GM21367 (cell line): ENCODE measurements around the gene RPS6KA5.
"Not testable (repeated sequence)": the region's sequence is repeated elsewhere in the genome, so short reads cannot be mapped to it uniquely, and the experiment has no call there.

Experiments
- ATAC-seq: cut with Tn5 transposase; IDR thresholded peaks from one replicate; pipeline ENCODE4 v1.9.1; 2021; ENCODE audit not compliant: unreplicated experiment

Gene RPS6KA5

DNA sequence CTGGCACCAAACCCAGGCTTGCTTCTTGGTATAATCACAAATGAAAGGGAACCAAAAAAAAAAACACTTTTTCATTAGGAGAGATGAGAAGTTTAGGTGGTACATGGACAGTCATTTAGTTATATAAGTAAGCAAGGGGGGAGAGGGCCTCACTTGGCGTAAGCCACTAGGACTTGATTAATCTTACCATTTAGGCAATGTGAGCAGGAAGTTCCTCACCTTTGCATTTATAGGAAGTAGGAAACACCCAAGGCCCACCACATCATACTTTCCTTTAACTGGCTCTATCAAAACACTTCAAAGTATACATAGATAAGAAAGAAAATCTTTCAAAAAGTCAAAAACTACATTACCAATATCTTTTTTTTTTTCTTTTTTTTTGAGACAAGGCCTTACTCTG lies 6.7 kb upstream of the RPS6KA5 start:
- ATAC-seq = no peak

DNA sequence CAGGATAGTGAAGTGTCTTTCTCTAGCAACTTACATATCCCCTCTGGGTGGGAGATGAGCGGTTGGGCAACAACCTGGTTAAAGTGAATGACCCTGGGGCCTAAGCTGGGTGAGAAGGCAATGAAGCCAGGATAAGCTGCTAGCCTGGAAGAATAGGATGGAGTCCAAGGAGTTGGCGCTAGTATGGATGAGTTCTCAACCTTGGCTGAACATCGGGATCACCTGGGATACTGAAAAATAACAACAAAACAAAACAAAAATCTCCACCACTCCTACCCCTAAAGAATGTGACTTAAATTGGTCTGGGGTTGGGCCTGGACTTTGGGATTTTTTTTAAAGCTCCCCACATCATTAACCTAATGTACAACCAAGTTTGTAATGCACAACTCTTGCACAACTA lies 4.8 kb upstream of the RPS6KA5 start:
- ATAC-seq = no peak

DNA sequence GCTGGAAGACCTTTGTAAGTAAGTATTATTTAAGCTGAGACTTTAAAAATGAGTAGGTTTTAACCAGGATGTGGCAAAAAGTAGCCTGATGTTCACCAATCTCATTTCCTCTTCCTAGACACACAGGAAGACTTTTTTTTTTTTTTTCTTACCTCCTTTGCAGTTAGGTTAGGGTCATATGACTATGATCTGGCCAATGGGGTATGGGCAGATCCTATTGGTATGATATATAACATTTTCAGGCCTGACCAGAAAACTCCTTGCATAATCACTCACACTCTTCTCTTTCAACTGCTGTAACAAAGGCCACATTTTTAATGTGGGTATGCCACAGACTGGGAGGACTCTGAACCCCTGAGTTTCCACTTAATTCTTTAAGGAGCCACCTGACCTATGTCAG lies 2.7 kb upstream of the RPS6KA5 start:
- ATAC-seq = no peak

DNA sequence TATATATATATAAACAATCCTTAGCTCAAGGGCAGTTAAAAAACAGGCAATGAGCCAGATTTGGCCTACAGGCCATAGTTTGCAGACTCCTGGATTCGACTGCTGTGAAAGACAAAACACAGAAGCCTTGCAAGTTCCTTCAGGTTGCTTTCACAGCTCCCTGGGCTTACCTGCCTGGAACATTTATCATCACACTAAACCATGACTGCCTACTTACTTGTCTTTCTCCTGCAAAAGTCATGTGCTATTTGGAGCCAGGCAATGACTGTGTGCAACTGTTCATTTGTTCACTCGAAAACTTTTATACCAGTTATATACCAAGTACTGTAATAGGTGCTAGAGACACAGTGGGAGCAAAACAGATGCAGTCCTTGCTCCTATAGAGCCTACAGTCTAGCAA lies 2.2 kb upstream of the RPS6KA5 start:
- ATAC-seq = no peak

DNA sequence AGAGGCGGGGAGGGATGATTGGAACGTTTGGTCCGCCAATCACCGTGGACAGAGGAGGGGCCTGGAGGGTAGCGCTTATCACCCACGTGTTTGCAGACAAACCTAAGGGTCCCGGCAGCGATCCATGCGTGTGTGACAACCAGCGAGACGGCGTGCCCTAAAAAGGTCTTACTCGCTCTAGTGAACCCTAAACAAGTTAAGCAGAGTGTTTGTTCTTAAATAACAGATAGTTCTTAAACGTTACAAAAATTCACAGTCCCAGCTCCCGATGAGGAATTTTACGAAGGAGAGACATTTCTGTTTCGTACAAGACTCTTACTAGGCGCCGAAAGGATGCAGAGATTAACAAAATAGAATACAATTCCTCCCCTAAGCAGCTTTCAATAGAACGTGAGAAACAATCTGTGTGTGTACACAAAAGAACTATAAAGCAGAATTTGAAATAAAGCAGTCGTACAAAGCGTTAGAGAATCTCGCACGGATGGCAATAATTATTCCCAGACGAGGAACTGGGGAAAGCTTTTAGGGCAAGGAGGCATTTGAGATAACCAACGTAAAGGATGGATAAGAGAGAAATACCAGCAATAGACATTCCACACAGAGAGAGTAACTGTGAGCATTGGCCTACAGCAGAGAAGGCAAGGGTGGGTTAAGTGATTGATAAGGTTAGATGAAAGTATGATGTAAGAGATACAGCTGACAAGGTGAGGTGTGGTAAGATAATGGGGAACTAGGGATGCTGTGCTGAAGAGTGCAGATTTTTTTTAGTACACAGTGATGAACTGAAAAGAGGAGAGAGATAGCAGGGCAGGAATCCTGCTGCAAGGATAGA lies 831 bp upstream of the RPS6KA5 start:
- no peak for ATAC-seq

DNA sequence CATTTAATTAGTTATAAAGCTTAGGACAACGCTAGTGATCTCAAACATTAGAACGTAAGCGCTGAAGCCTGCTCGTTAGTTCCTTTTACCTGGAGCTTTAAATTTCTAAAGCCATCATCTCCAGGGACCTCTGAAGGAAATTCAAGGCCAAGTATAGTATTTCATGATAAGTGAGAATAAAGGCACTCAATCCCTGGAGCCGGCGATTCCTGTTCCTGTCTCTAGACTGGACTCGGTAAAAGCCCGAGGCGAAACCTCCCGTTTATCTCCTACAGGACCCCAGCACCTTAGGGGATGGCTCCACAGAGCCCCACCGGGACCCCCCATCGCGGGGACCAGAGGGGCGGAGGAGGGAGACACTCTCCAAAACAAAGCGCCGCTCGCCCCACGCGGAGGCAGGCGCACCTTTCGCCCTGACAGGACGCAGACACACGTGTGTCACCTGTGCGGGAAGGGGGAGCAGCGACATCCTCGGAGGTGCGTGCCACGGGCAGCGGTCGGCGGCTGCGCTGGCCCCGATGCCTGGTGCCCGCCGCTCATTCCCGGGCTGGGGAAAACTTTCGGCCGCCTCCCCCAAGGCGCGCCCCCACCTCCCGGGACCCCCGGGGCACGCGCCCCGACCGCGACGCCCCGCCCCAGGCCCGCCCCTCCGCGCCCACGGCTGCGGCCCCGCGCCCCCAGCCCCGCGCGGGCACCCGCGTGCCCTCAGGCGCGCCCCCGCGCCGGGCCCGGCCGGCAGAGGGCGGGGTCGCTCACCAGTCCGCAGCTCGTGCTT lies 678 bp downstream of the RPS6KA5 start:
- peak; percentile 15 for ATAC-seq

DNA sequence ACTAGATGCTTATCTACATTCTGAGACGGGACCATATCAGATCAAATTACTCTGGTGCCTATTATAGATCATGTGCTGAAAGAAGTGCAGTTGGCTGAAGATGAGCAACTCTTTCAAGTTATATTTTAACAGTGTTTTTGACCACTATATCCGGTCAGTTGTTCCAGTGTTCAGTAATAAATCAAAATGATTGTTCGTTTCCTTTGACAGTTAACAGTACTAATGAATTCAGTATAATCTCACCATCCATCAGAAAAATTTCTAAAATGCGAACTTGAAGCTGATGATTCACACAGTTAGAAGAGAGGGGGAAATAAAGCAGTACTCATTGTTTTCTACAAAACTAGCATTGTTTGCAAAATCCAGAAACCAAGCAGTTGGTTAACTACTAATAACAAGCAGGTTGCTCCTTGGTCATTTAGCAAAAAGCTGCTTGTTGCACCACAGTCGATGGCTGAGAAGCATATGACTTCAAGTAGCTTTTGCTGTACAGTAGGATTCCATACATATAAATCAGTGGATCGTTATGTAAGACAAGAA lies 2.3 kb downstream of the RPS6KA5 start:
- ATAC-seq = no peak

DNA sequence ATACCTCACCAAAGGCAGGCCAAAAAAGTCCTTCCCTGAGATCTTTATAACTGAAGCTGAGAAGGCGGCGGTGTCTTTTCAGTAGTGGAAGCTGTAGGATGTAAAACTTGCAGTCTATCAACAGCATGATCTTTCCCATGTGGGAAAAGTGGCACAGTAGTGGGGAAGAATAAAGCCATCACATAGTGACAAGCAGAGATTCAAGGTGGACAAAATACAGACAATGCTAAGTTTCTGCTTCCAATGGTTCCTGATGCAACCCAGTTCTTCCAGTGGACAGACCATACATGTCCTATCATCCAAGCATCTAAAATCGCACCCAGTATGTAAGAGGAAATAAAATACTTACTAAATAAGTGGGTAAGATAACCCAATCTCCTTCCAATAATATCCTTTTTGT lies 4.1 kb downstream of the RPS6KA5 start:
- no peak for ATAC-seq

DNA sequence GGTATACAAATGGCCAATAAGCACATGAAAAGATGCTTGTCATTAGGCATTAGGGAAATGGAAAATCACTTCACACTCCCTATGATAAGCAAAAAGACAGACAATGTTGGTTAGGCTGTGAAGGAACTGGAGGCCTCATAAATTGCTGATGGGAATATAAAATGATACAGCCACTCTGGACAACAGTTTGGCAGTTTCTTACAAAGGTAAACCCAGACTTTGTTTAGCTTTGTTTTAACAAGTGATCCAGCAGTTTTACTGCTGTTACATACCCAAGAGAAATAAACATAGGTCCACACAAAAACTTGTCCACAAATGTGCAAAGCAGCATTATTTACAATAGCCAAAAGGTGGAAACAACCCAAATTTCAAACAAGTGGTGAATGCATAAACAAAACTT lies 5.4 kb downstream of the RPS6KA5 start:
- no peak for ATAC-seq

DNA sequence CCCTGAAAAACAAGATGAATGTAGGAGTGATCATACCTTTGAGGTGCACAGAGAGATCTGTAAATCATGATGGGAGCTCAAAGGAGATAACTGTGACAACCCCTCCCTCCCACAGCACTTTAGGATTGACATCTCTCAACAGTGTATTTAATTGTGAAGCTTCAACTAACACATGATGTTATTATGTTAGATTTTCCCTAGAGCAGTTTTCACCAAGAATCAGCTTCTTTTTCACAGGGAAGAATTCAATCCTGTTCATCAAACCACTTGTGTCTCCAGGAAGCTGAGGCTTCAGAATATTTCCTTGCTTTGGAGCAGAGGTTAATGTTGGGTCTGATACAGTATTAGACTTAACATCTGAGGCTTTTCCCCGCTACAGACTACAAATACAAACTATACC lies 11.8 kb downstream of the RPS6KA5 start:
- ATAC-seq = no peak

DNA sequence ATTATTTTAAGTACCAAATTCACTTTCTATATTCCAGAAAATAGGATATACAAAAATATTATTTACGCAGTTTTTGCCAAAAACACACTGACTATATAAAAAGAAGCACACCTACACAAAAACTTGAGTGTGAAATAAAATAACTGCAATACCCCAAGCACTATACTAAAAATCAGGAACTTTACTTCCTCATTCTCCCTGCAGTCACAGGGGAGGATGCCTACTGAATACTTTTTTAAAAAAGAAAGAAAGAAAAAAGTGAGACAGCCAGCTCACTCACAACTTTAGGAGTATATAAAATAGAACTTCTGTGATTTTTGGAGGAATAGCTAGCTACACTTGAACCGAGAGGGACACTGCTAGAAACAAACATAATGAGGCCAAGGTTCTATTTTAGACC lies 12.2 kb downstream of the RPS6KA5 start:
- no peak for ATAC-seq

DNA sequence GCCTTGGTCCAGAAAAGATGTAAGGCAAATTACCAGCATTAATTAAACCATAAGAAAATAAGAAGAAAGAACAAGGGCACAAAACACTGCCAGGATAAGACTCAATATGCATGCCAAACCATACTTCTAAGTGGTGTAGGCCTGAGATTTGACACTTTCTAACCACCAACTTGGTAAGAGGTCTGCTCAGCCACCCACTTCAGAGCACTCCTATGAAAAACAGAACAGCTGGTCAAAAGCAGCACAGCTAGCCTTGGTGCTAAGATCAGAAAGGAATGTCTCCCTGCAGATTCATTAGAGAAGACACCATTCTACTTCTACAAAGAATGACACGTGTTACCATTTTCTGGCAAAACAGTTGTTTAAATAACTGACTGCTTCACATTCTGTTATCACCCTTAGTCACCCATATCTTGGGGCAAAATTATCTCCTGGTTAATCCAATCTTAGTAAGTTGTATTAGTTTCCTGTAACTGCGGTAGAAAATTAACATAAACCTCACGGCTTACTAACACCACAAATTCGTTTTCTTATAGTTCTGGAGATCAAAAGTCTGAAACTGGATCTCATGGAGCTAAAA lies 13.2 kb downstream of the RPS6KA5 start:
- no peak for ATAC-seq

DNA sequence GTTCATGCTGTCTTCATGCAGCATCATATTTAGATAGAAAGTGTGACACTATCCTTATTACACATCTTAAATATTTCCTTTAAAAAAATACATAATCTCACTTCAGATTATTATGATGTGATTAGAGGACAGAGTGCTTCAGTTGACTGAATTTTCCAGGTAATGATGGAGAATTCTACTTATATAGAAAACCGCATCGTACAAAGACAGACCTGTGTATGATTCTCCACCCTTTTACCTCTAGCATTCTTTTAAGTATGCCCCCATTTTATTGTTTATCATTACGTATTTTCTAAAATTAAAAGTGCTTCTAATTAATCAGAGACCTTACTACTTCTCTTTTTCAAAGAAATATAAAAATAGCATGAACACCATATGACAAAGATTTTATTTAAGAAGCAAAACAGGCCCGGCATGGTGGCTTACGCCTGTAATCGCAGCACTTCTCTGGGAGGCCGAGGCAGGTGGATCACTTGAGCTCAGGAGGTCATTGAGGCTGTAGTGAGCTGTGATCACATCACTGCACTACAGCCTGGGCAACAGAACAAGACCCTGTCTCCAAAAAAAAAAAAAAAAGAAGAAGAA lies 13.9 kb downstream of the RPS6KA5 start:
- ATAC-seq = no peak

DNA sequence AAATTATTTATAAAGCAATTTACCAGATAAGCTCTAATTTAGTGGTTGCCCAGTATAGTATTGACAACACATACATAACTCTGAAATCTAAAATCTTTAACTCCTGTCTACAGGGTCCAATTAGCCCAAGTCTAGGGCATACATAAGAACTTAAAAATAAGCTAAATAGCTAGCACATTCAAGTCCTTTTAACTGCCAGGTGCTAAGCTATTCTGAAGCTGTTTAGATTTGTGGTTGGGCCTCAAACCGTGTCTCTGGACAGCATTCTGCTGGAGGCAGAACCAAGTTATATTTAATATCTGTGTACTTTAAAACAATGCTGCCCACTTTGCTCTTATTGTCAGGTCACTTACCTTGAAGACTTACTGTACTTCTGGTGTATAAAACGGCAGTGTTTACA lies 19.0 kb downstream of the RPS6KA5 start:
- ATAC-seq = no peak

DNA sequence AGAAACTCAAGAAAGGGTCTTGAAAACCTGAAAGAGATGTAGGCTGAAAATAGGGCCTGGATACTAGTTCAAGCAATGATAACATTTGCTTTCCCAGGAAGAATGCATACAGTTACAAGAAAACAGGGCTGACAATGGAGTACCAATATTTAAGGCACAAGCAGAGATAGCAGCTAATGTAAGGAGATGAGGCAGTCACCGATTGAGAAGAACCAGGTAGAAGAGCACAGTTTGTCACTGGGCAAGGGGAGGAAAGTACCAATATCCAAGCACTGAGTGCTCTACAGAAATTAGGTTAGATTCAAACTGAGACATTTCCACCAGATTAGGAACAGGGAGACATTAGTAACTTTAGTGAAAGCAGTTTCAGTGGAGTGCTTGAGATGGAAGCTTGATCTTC lies 19.9 kb downstream of the RPS6KA5 start:
- no peak for ATAC-seq

DNA sequence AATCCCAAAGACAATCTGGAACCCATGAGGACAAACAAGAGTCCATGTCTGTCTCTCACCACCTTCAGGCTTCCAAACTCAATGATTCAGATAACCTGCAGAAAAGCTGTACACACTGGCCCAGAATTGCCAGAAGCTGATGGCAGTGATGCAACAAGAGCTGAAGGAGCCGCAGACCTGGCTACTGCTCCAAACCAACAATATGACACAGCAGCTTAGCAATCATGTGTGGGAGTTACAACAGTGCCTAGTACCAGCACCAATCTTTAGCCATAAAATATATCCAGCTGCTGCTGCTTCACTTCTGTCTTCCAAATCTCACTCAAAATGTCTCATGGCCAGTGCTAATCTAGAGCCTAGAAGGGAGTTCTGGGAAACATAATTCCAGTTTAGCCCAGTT lies 22.0 kb downstream of the RPS6KA5 start:
- ATAC-seq = no peak

DNA sequence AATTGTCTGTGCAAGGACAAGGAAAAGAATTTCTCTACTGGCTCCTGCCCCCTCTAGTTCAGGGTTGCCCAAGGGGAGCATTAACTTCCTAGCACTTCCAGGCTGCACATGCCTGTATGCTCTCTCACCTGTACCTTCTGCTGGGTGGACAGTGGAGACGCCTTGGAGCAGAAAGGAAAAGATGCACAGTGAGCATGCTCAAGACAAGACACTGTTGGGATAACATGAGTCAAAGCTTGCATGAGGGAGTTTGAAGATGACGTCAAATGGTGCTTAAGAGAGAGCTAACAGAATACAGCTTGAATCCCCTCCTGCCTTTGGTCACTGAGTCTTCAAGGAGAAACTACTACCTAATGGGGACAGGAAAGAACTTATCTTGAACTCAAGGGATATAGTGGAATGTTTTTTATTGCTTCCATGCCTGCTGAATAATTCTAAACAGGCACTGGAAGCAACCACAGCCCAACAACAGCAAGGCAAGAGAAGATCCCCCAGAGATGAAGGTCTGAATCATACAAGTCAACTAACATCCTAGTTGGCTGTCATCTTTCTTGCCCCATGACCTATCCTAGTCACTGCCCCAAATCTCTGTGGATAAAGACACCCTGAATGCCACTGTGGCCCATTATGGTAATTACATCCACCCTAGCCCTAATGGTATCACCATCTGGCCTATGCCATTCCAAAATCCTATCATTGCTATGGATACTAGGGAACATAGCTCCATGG lies 23.5 kb downstream of the RPS6KA5 start:
- ATAC-seq = no peak

DNA sequence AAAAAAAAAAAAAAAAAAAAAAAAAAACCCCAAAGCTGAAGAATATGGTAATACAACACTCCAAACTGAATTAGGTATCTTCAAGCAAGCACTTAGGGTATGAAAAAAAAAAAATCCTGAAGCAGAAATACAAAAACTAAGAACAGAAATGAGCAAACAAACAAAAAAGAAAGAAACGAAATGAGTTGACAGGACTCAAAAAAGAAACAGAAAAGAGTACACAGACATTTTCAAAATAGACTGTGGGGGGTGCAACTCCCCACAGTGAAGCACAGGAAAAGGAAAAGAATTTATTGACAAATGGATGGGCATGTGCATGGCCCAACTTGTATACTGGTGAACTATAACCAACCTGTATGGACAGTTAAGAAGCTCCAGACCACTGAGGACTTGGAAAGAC lies 24.6 kb downstream of the RPS6KA5 start:
- no peak for ATAC-seq

DNA sequence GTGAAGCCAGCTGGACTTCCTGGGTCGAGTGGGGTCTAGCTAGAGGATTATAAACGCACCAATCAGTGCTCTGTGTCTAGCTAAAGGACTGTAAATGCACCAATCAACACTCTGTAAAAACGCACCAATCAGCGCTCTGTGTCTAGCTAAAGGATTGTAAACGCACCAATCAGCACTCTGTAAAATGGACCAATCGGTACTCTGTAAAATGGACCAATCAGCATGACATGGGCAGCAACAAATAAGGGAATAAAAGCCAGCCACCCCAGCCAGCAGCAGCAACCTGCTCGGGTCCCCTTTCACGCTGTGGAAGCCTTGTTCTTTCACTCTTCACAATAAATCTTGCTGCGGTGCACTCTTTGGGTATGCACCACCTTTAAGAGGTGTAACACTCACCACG lies 26.1 kb downstream of the RPS6KA5 start:
- not testable (repeated sequence) for ATAC-seq

DNA sequence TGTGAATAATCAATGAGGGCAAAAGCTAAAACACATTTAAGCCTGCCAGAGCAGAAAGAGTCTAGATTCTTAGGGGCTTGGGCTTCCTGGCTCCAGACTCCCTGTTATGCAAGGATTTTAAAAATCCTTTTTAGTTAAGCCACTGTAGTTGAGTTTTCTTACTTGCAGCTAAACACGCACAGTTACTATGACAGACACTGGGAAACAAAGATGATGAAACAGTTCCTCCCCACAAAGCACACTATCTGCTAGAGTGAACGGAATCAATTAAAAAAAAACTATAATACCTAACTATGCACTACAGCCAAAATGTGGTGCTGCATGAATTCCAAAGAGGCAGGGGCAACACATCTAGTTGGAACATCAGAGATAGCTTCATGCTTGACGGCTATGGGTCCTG lies 28.2 kb downstream of the RPS6KA5 start:
- no peak for ATAC-seq

DNA sequence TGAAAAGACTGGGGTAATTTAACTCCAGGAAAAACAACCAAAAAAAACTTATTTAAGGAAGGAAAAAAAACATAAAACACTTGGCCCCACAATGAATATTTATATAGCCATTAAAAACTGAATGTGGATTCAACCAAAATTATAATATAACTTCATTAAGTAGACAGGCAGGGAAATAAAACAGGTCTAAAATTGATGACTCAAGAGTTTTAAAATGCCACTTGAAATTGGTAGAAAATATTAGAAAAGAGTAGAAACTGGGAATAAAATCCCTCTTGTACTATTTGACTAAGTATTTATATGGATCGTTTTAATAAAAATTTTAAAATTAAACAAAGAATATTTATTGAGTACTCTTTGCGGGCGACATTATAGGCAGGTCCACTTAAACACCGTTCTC lies 28.8 kb downstream of the RPS6KA5 start:
- ATAC-seq = no peak
